HepG2 (cell line): Measurements from ENCODE around the gene ST8SIA1.

Experiments used
- ETV5 ChIP-seq: IDR thresholded peaks from 2 replicates; pipeline ENCODE4 v1.6.1; 2018; ENCODE audit warnings: missing biosample characterization, missing genetic modification reagents, inconsistent platforms, borderline replicate concordance
- IKZF1 ChIP-seq: fragments of 450-650 bp; IDR thresholded peaks from 2 replicates; pipeline ENCODE4 v1.7.1; 2016
- RAD21 ChIP-seq: fragments of 450-650 bp; formaldehyde crosslinking; IDR thresholded peaks from 2 replicates; pipeline ENCODE4 v1.5.0; 2020; ENCODE audit warnings: mild to moderate bottlenecking

- TF ChIP-seq ETV5 (no peak), IKZF1 (no peak), RAD21 (no peak)
Measured at GRCh38 chr12:22217556-22217955, 117.0 kb downstream of the ST8SIA1 start.
